HepG2 (cell line): ENCODE results near the gene CHTF8. TPM values are rescaled to one million over a fixed set of nuclear protein-coding genes. Genes with fewer than 3 reads are reported as not detected.

Source experiments
- ARID2 ChIP-seq: sonication (generic); formaldehyde crosslinking; IDR thresholded peaks from 2 replicates; pipeline ENCODE4 v1.8.1; 2022; ENCODE audit warnings: mild to moderate bottlenecking, missing genetic modification reagents, borderline replicate concordance
- DRAP1 ChIP-seq: IDR thresholded peaks from 2 replicates; pipeline ENCODE4 v1.6.1; 2016; ENCODE audit warnings: missing genetic modification reagents, missing compliant biosample characterization
- FOXO1 ChIP-seq: sonication (generic); formaldehyde crosslinking; IDR thresholded peaks from 2 replicates; pipeline ENCODE4 v1.4.0; 2020; ENCODE audit warnings: missing genetic modification reagents
- GABPB1 ChIP-seq: IDR thresholded peaks from 2 replicates; pipeline ENCODE4 v1.6.1; 2016; ENCODE audit warnings: mild to moderate bottlenecking, missing genetic modification reagents, moderate library complexity, missing compliant biosample characterization
- GATAD1 ChIP-seq: IDR thresholded peaks from 2 replicates; pipeline ENCODE4 v1.6.1; 2016; ENCODE audit warnings: missing genetic modification reagents, missing compliant biosample characterization
- HNRNPLL ChIP-seq: fragments of 200-400 bp; formaldehyde crosslinking; IDR thresholded peaks from 2 replicates; pipeline ENCODE4 v1.6.1; 2017; ENCODE audit warnings: mild to moderate bottlenecking, low read depth, low read length; ENCODE audit not compliant: poor library complexity, severe bottlenecking
- MBNL3 ChIP-seq: fragments of 250-450 bp; sonication (Bioruptor Pico); conservative IDR thresholded peaks from 2 replicates; pipeline ENCODE4 v1.8.0; 2022; ENCODE audit warnings: mild to moderate bottlenecking, inconsistent platforms
- MIXL1 ChIP-seq: IDR thresholded peaks from 2 replicates; pipeline ENCODE4 v1.6.1; 2016
- MLXIP ChIP-seq: sonication (generic); formaldehyde crosslinking; IDR thresholded peaks from 2 replicates; pipeline ENCODE4 v1.9.0; 2021; ENCODE audit warnings: missing genetic modification reagents, borderline replicate concordance
- POLR2G ChIP-seq: fragments of 200-400 bp; formaldehyde crosslinking; IDR thresholded peaks from 2 replicates; pipeline ENCODE4 v1.6.1; 2018; ENCODE audit warnings: mild to moderate bottlenecking, low read depth, low read length, moderate library complexity
- SAP130 ChIP-seq: IDR thresholded peaks from 2 replicates; pipeline ENCODE4 v1.6.1; 2016; ENCODE audit warnings: low read depth
- TFDP1 ChIP-seq: IDR thresholded peaks from 2 replicates; pipeline ENCODE4 v1.6.1; 2016; ENCODE audit warnings: missing compliant biosample characterization, missing genetic modification reagents, borderline replicate concordance
- XRCC5 ChIP-seq: fragments of 200-400 bp; formaldehyde crosslinking; optimal IDR thresholded peaks from 2 replicates; pipeline ENCODE3; 2017; ENCODE audit warnings: mild to moderate bottlenecking, low read length
- YY1 ChIP-seq: IDR thresholded peaks from 2 replicates; pipeline ENCODE4 v1.6.1; 2011; ENCODE audit warnings: low read length, low read depth, moderate library complexity, mild to moderate bottlenecking; ENCODE audit not compliant: insufficient read depth, insufficient replicate concordance
- ZFY ChIP-seq: sonication (generic); formaldehyde crosslinking; IDR thresholded peaks from 2 replicates; pipeline ENCODE4 v1.4.0; 2020; ENCODE audit warnings: missing genetic modification reagents
- ZIK1 ChIP-seq: sonication (generic); formaldehyde crosslinking; IDR thresholded peaks from 2 replicates; pipeline ENCODE4 v1.5.0; 2020; ENCODE audit warnings: mild to moderate bottlenecking, low read depth, missing genetic modification reagents, borderline replicate concordance
- ZNF446 ChIP-seq: sonication (generic); formaldehyde crosslinking; IDR thresholded peaks from 2 replicates; pipeline ENCODE4 v1.5.0; 2020; ENCODE audit warnings: mild to moderate bottlenecking, missing genetic modification reagents
- ZNF562 ChIP-seq: sonication (generic); formaldehyde crosslinking; IDR thresholded peaks from 2 replicates; pipeline ENCODE4 v1.8.0; 2022; ENCODE audit warnings: missing genetic modification reagents, borderline replicate concordance
- ZNF605 ChIP-seq: sonication (generic); formaldehyde crosslinking; IDR thresholded peaks from 2 replicates; pipeline ENCODE4 v1.8.0; 2022; ENCODE audit warnings: mild to moderate bottlenecking, missing genetic modification reagents
- ZNF629 ChIP-seq: sonication (generic); formaldehyde crosslinking; conservative IDR thresholded peaks from 2 replicates; pipeline ENCODE4 v1.5.0; 2020; ENCODE audit warnings: missing genetic modification reagents
- ZSCAN5A ChIP-seq: sonication (generic); formaldehyde crosslinking; IDR thresholded peaks from 2 replicates; pipeline ENCODE4 v1.8.0; 2022; ENCODE audit warnings: mild to moderate bottlenecking, missing genetic modification reagents, borderline replicate concordance
- polyA plus RNA-seq, 8 experiments: library from polyadenylated mRNA; depleted of rRNA in 3 of 8; stranded (reverse) in 7 of 8; unstranded in 1 of 8; fragments of >200 nt; fragmentation: Illumina TruSeq in 4 of 8; extraction: Trizol in 4 of 8; gene quantifications; 2 replicates each; pipeline versions ENCODE4 v1.2.1 to v1.2.3, GENCODE V29; 2011 to 2016; ENCODE audit warnings: low read depth in 4 of 8, missing spikeins in 1 of 8, mixed read lengths in 1 of 8; ENCODE audit not compliant: insufficient read depth in 1 of 8
- total RNA-seq, 5 experiments: library from RNA; depleted of rRNA; stranded (reverse); fragments of >200 nt; fragmentation: Illumina TruSeq; extraction: Trizol; gene quantifications; 2 replicates each; pipeline ENCODE4 v1.2.3, GENCODE V29; 2016; ENCODE audit warnings: low read depth in 1 of 5

CHTF8 gene
- total and polyA plus RNA-seq, 2 of the 13 experiments (the other 11 are each of a cell fraction or from before 2014, with no cell fraction given): 37.2 to 67.5 TPM

GRCh38 chr16:69105501-69106361 lies 26.7 kb downstream of the CHTF8 start, which contains the start of gene HAS3 (continued):
- TF ChIP-seq XRCC5 (peak; percentile 34), GABPB1 (CRISPR knock-in tag) (peak; percentile 51; the same call in 1 of the 2 replicates), MLXIP (CRISPR knock-in tag) (no peak), ZNF562 (no peak), HNRNPLL (peak; percentile 58), MBNL3 (CRISPR knock-in tag) (no peak), POLR2G (peak; percentile 58), SAP130 (CRISPR knock-in tag) (peak; percentile 26; the same call in 1 of the 2 replicates), MIXL1 (CRISPR knock-in tag) (no peak), ARID2 (no peak), TFDP1 (CRISPR knock-in tag) (0 out of 2 replicates have a peak, but pooled peaks have one; percentile 29), GATAD1 (CRISPR knock-in tag) (0 out of 2 replicates have a peak, but pooled peaks have one; percentile 6), ZNF446 (0 out of 2 replicates have a peak, but pooled peaks have one; percentile 55), YY1 (peak; percentile 41), ZNF629 (CRISPR knock-in tag) (no peak), ZIK1 (CRISPR knock-in tag) (no peak), FOXO1 (CRISPR knock-in tag) (no peak), ZSCAN5A (no peak), ZFY (CRISPR knock-in tag) (peak; percentile 51), ZNF605 (CRISPR knock-in tag) (no peak), DRAP1 (CRISPR knock-in tag) (peak; percentile 49)
